ENCODE results near the gene DUSP16.

DNA sequence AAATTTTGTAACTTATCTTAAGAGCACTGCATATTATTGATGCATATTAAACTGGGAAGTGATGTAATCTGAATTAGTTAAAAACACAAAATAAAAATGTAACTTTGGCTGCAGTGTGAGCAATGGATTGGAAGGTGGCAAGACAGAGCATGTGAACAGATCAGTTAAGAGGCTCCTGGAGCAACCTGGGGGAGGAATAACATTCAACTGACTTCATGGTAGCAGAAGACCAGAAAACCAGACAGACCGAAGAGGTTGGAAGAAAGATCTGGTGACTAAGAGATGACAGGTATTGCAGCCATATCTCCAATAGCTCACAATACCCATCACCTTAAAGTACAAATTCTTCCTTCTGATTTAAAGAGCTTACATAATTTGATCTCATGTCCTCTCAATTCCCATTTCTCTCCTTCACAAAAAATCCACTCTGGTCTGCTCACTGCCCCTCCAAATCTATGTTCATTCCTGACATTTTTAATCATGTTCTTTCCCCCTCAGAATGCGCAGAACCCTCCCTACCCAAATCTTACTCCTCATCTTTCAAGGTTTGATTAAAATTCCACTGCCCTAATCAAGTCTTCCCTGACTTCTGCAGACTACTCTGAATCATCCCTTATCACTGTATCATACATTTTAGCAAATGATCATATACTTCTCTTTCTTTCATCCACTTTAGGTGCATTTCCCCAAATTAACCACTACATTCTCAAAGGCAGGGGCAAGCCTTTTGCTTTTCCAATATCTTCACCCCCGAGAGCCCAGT is 51.5 kb downstream of the DUSP16 start:
- no peak for TF ChIP-seq POLR2AphosphoS5 (IDR thresholded peaks at IDR 0.05; ENCODE audit: low read depth, low read length)
- no peak for TF ChIP-seq POLR2A (IDR thresholded peaks at IDR 0.05; ENCODE audit: low read depth, low read length)
- TF ChIP-seq SPI1 (IDR thresholded peaks at IDR 0.05; ENCODE audit: low read depth, low read length), result no peak
